ENCODE data around the gene NEFH.
"Not testable (repeated sequence)": the region's sequence is repeated elsewhere in the genome, so short reads cannot be mapped to it uniquely, and the experiment has no call there.

Gene NEFH

DNA sequence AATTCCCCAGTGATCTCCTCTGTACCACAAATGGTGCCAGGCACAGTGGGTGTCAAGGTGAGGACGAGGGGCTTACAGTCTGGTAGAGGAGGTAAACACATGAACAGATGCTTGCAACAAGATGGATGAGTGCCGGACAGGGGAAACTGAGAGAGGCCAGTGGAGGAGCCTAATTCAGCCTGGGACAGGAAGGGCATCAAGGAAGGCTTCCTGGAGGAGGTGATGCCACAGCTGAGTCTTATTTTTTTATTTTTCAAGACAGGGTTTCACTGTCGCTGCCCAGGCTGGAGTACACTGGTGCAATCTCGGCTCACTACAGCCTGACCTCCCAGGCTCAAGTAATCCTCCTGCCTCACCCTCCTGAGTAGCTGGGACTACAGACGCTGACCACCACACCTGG, 18.8 kb upstream of the NEFH start:
- DNase-seq (ENCODE audit: low read depth in 2 of 2), result no peak

- no peak for DNase-seq (ENCODE audit: low read depth in 2 of 2)
These were observed 16.4 kb upstream of the NEFH start for GRCh38 chr22:29463629-29464028.

DNA sequence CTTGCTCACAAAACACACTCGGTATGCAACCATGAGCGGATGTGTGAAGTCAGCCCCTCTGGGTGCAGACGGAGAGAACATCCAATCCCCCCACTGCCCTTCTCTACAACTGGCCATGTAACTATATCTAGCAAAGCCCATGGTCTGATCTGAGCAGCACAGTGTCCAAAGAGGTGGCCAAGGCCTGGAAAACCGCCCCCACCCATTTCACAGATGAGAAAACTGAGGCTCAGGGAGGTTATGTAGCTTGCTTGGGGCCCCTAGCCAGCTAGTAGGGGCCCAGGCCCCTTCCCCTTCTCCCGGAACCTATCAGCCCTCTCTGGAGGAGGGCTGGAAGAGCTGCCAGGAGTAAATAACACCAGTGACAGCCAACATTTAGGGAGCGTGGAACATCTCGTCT, 15.4 kb upstream of the NEFH start:
- no peak for DNase-seq (ENCODE audit: low read depth in 2 of 2)

- DNase-seq (ENCODE audit: low read depth in 2 of 2), result no peak
These were observed 10.3 kb upstream of the NEFH start for GRCh38 chr22:29469755-29470154.

- peak; percentile 31 to 38 for DNase-seq (ENCODE audit: low read depth in 2 of 2)
These were observed 9.7 kb upstream of the NEFH start for GRCh38 chr22:29470159-29470855.

GRCh38 chr22:29473001-29473400, 7.0 kb upstream of the NEFH start:
- no peak for DNase-seq (ENCODE audit: low read depth in 2 of 2)

- DNase-seq (ENCODE audit: low read depth in 2 of 2), result no peak
These were observed 4.5 kb upstream of the NEFH start for GRCh38 chr22:29475550-29475949.

GRCh38 chr22:29476116-29476515, 3.9 kb upstream of the NEFH start:
- DNase-seq (ENCODE audit: low read depth in 2 of 2), result no peak

- no peak for DNase-seq (ENCODE audit: low read depth in 2 of 2)
These were observed 2.2 kb upstream of the NEFH start for GRCh38 chr22:29477723-29478318.

GRCh38 chr22:29478326-29479276, 1.4 kb upstream of the NEFH start:
- DNase-seq (ENCODE audit: low read depth in 2 of 2), result no peak

GRCh38 chr22:29480262-29480511, 169 bp downstream of the NEFH start:
- no peak for DNase-seq (ENCODE audit: low read depth in 2 of 2)

DNA sequence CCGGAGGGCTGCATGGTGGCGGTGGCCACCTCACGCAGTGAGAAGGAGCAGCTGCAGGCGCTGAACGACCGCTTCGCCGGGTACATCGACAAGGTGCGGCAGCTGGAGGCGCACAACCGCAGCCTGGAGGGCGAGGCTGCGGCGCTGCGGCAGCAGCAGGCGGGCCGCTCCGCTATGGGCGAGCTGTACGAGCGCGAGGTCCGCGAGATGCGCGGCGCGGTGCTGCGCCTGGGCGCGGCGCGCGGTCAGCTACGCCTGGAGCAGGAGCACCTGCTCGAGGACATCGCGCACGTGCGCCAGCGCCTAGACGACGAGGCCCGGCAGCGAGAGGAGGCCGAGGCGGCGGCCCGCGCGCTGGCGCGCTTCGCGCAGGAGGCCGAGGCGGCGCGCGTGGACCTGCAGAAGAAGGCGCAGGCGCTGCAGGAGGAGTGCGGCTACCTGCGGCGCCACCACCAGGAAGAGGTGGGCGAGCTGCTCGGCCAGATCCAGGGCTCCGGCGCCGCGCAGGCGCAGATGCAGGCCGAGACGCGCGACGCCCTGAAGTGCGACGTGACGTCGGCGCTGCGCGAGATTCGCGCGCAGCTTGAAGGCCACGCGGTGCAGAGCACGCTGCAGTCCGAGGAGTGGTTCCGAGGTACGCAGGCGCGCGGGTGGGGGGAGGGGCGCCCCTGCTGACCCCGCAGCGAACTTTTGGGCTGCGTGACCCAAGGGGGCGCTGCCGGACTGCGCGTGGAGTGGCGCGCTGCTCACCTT, 670 bp downstream of the NEFH start:
- DNase-seq (ENCODE audit: low read depth in 2 of 2), result no peak

DNA sequence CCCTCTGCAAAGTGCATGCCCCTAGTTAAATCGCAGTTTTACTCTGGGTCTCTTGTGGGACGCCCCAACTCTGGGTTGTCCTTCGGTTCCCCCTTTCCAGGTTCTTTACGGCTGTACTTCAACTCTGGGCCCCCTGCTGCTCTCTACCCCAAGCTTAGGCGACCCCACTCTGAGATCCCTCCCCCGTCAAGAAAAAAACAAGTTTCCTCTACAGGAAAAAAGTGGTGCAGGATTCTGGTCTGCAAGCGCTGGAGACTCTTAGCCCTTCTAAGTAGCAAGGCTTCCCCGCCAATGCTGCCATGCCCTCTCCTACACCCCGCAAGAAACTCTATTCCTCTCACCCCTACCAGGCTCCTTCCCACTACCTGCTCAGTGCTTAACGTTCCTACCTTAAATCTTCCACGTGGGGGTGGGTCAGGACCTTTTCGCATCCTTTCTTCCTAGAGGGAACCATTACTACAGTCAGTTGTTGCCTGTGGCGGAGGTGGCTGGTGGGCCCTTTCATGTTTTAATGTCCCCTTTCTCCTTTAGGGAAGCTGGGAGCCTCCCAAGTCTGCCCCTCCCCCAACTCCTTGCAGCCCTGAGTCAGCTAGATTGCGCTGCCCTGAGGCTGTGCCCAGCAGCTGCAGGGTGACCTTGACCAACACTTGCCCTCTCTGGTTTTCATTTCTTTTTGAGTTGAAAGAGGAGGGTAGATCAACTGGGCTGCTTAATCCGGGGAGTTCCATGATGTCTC, 1.4 kb downstream of the NEFH start:
- DNase-seq (ENCODE audit: low read depth in 2 of 2), result no peak

DNA sequence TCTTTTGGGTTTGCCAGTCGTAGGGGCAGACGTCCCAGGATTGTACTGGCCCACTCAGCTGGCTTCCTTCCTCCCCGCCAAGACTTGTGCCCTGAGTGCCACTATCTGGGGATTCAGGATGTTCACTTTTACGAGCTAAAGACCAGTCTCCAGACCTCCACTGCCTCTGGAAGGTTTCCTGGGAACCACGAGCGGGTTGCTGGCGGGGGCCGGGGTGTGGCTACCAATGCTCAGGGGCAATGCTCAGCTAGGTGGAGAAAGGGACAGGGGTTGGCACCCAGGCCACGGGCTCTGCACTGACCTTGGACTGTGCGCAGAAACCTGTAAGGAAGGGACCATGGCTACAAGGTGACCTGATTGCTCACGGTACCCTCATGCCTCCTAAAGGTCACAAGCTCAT, 2.2 kb downstream of the NEFH start:
- no peak for DNase-seq (ENCODE audit: low read depth in 2 of 2)

- no peak for DNase-seq (ENCODE audit: low read depth in 2 of 2)
These were observed 2.7 kb downstream of the NEFH start for GRCh38 chr22:29482726-29483125.

GRCh38 chr22:29483254-29483653, 3.2 kb downstream of the NEFH start:
- no peak for DNase-seq (ENCODE audit: low read depth in 2 of 2)

DNA sequence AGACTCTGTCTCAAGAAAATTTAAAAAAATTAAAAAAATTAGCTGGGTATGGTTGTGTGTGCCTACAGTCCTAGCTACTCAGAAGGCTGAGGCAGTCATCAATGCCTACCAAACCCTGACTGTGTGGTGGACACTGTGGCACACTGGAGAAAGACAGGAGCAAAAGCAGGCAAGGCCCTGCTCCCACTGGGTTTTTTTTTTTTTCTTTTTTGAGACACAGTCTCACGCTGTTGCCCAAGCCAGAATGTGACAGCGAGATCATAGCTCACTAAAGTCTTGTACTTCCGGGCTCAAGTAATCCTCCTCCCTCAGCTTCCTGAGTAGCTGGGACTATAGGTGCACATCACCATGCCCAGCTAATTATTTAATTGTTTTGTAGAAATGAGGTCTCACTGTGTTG, 4.6 kb downstream of the NEFH start:
- no peak for DNase-seq (ENCODE audit: low read depth in 2 of 2)

GRCh38 chr22:29485448-29485847, 5.4 kb downstream of the NEFH start:
- DNase-seq (ENCODE audit: low read depth in 2 of 2), result no peak

DNA sequence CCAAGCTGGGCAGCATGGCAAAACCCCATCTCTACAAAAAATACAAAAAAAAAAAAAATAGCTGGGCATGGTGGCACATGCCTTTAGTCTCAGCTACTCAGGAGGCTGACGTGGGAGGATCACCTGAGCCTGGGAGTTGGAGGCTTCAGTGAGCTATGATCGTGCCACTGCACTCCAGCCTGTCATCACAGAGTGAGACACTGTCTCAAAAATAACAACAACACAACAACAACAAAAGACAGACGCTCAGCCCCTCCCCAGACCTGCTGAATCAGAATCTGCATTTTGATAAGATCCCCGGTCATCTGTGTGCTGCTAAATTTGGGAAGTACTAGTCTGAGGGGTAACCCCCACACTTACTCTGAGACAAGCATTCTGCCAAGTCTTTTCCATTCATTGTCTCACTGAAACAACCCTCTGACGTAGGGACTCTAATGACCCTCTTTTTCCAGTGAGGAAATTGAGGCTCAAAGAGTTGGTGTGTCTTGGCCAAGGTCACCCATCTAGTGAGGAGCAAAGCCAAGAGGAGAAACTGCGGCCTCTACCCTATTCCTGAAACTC, 7.5 kb downstream of the NEFH start:
- no peak for DNase-seq (ENCODE audit: low read depth in 2 of 2)

DNA sequence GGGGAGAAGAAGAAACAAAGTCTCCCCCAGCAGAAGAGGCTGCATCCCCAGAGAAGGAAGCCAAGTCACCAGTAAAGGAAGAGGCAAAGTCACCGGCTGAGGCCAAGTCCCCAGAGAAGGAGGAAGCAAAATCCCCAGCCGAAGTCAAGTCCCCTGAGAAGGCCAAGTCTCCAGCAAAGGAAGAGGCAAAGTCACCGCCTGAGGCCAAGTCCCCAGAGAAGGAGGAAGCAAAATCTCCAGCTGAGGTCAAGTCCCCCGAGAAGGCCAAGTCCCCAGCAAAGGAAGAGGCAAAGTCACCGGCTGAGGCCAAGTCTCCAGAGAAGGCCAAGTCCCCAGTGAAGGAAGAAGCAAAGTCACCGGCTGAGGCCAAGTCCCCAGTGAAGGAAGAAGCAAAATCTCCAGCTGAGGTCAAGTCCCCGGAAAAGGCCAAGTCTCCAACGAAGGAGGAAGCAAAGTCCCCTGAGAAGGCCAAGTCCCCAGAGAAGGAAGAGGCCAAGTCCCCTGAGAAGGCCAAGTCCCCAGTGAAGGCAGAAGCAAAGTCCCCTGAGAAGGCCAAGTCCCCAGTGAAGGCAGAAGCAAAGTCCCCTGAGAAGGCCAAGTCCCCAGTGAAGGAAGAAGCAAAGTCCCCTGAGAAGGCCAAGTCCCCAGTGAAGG, 9.2 kb downstream of the NEFH start:
- DNase-seq (ENCODE audit: low read depth in 2 of 2), result not testable (repeated sequence)

DNA sequence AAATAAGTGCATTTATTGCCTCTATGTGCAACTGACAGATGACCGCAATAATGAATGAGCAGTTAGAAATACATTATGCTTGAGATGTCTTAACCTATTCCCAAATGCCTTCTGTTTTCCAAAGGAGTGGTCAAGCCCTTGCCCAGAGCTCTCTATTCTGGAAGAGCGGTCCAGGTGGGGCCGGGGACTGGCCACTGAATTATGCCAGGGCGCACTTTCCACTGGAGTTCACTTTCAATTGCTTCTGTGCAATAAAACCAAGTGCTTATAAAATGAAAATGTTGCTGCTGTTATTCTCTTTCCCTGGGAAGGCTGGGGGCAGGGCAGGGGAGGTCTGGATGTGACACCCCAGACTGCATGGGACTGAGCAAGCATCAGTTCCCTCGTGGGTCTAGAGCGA, 11.0 kb downstream of the NEFH start:
- no peak for DNase-seq (ENCODE audit: low read depth in 2 of 2)
